ENCODE data around the gene RBM38. TPM values are rescaled to one million over a fixed set of nuclear protein-coding genes. Genes with fewer than 3 reads are reported as not detected.

The RBM38 gene
- total and polyA plus RNA-seq, 10 of the 15 experiments (the other 5 are each of a cell fraction or from before 2014, with no cell fraction given), result 0.32 to 118 (median 25.2) TPM

- TF ChIP-seq ZNF592 (IDR thresholded peaks at IDR 0.05), result peak; percentile 84; the same call in 1 of the 2 replicates
- TF ChIP-seq RELB (IDR thresholded peaks at IDR 0.05; ENCODE audit: low read depth), result peak; percentile 60
- peak; percentile 67 for TF ChIP-seq SP1 (IDR thresholded peaks at IDR 0.05; ENCODE audit: low read depth, low read length)
- no peak for TF ChIP-seq ELK1 (IDR thresholded peaks at IDR 0.05; ENCODE audit: low read depth, low read length)
- no peak for TF ChIP-seq CTCF (IDR thresholded peaks at IDR 0.05 in 2 of 3, conservative IDR thresholded peaks at IDR 0.05 in 1 of 3; ENCODE audit: control insufficient read depth in 2 of 3, extremely low read depth in 1 of 3, insufficient read depth in 1 of 3, low read depth in 3 of 3, low read length in 3 of 3)
- TF ChIP-seq NRF1 (conservative IDR thresholded peaks at IDR 0.05; ENCODE audit: low read depth, low read length), result no peak
- no peak for TF ChIP-seq USF1 (IDR thresholded peaks at IDR 0.05; ENCODE audit: borderline replicate concordance, extremely low read length, insufficient read depth, low read depth, low read length)
- peak; percentile 65; the same call in 1 of the 2 replicates for TF ChIP-seq PAX5 (IDR thresholded peaks at IDR 0.05; ENCODE audit: borderline replicate concordance, low read depth, low read length)
- no peak for TF ChIP-seq ZBTB11 (CRISPR knock-in tag; IDR thresholded peaks at IDR 0.05)
- no peak for TF ChIP-seq USF2 (IDR thresholded peaks at IDR 0.05; ENCODE audit: borderline replicate concordance, low read depth, low read length)
- no peak for TF ChIP-seq ZZZ3 (IDR thresholded peaks at IDR 0.05; ENCODE audit: control insufficient read depth, insufficient read length, low read depth)
Measured at GRCh38 chr20:57389695-57390603, 1.2 kb upstream of the RBM38 start (continued).

All from GM12878 (cell line).